IMR-90 (cell line): ENCODE results near the gene EGFR. TPM values are rescaled to one million over a fixed set of nuclear protein-coding genes. Genes with fewer than 3 reads are reported as not detected.

Experiments used
- ATAC-seq: fragments of 200-7000 bp; cut with Tn5 transposase; 2 replicates; pipeline ENCODE4 v1.9.1; 2020; ENCODE audit warnings: low read depth, mild to moderate bottlenecking, moderate library complexity
- BruUV-seq: library from RNA; stranded (reverse); fragments of 400-500 nt; replicated peaks from 2 replicates; lab custom pipeline; 2021; lab: Mats Ljungman, UMichigan
- CTCF ChIA-PET: fragments of 300-600 bp; formaldehyde crosslinking; extraction: SDS; loops from one replicate; lab custom pipeline; 2021; ENCODE audit warnings: antibody characterized with exemption; lab: Yijun Ruan, JAX
- POLR2A ChIA-PET: fragments of 300-600 bp; sonication (Branson Sonifier 250); formaldehyde crosslinking; loops from one replicate; lab custom pipeline; 2022; ENCODE audit warnings: antibody characterized with exemption; ENCODE audit not compliant: unreplicated experiment; lab: Charles Lee
- DNase-seq: peaks from one replicate; pipeline ENCODE4 v3.0.0; 2013
- H2AFZ ChIP-seq: replicated peaks from 2 replicates; pipeline ENCODE3; 2013; ENCODE audit warnings: low read length, mild to moderate bottlenecking; ENCODE audit not compliant: poor library complexity
- H2AK5ac ChIP-seq: 2 replicates; pipeline ENCODE4 v1.6.1; 2013; ENCODE audit warnings: low read depth, low read length, inconsistent platforms
- H2AK9ac ChIP-seq: replicated peaks from 2 replicates; pipeline ENCODE3; 2013; ENCODE audit warnings: mild to moderate bottlenecking, low read depth, low read length, moderate library complexity; ENCODE audit not compliant: poor library complexity
- H2BK120ac ChIP-seq: 2 replicates; pipeline ENCODE4 v1.6.1; 2013; ENCODE audit warnings: low read depth, low read length, inconsistent platforms
- H2BK15ac ChIP-seq: 3 replicates; pipeline ENCODE4 v1.6.1; 2013; ENCODE audit warnings: low read depth, low read length, inconsistent platforms
- H2BK20ac ChIP-seq: 2 replicates; pipeline ENCODE4 v1.6.1; 2013; ENCODE audit warnings: low read depth, mild to moderate bottlenecking, inconsistent platforms, low read length, moderate library complexity
- H2BK5ac ChIP-seq: 2 replicates; pipeline ENCODE4 v1.6.1; 2013; ENCODE audit warnings: mild to moderate bottlenecking, low read depth, low read length, inconsistent platforms; ENCODE audit not compliant: poor library complexity, severe bottlenecking
- H3K14ac ChIP-seq: replicated peaks from 2 replicates; pipeline ENCODE4 v1.6.1; 2013; ENCODE audit warnings: low read depth, low read length, inconsistent platforms
- H3K18ac ChIP-seq: 2 replicates; pipeline ENCODE4 v1.6.1; 2013; ENCODE audit warnings: low read depth, low read length, control low read depth
- H3K23ac ChIP-seq: 2 replicates; pipeline ENCODE4 v1.6.1; 2013; ENCODE audit warnings: low read depth, low read length, inconsistent platforms
- H3K27ac ChIP-seq: 2 replicates; pipeline ENCODE4 v1.5.1; 2013; ENCODE audit warnings: mild to moderate bottlenecking, control low read depth, low read length; ENCODE audit not compliant: insufficient read depth
- H3K27me3 ChIP-seq: 2 replicates; pipeline ENCODE4 v1.6.1; 2013; ENCODE audit warnings: low read length; ENCODE audit not compliant: control insufficient read depth, insufficient read depth
- H3K36me3 ChIP-seq: 2 replicates; pipeline ENCODE4 v1.6.1; 2013; ENCODE audit warnings: low read length, mixed read lengths; ENCODE audit not compliant: control insufficient read depth, insufficient read depth
- H3K4ac ChIP-seq: 2 replicates; pipeline ENCODE4 v1.6.1; 2013; ENCODE audit warnings: low read depth, low read length, inconsistent platforms
- H3K4me1 ChIP-seq: 2 replicates; pipeline ENCODE4 v1.6.1; 2013; ENCODE audit warnings: low read length, mixed read lengths; ENCODE audit not compliant: control insufficient read depth, insufficient read depth
- H3K4me2 ChIP-seq: 2 replicates; pipeline ENCODE4 v1.6.1; 2013; ENCODE audit warnings: low read depth, mild to moderate bottlenecking, control low read depth, low read length, moderate library complexity
- H3K4me3 ChIP-seq: 2 replicates; pipeline ENCODE4 v1.5.1; 2013; ENCODE audit warnings: low read depth, mild to moderate bottlenecking, control low read depth, low read length, moderate library complexity; ENCODE audit not compliant: insufficient read depth
- H3K56ac ChIP-seq: 2 replicates; pipeline ENCODE4 v1.6.1; 2013; ENCODE audit warnings: low read length, inconsistent platforms; ENCODE audit not compliant: insufficient read depth; ENCODE audit errors: extremely low read depth
- H3K79me1 ChIP-seq, 2 experiments: 2 replicates each; pipeline ENCODE4 v1.6.1; 2013; ENCODE audit warnings: low read length in 2 of 2, inconsistent platforms in 1 of 2, low read depth in 1 of 2
- H3K9ac ChIP-seq: 2 replicates; pipeline ENCODE4 v1.6.1; 2013; ENCODE audit warnings: low read depth, low read length, control low read depth
- H3K9me1 ChIP-seq: 2 replicates; pipeline ENCODE4 v1.6.1; 2013; ENCODE audit warnings: low read length, inconsistent platforms; ENCODE audit not compliant: insufficient read depth
- H3K9me3 ChIP-seq: 2 replicates; pipeline ENCODE4 v1.6.1; 2013; ENCODE audit warnings: low read length; ENCODE audit not compliant: control insufficient read depth, insufficient read depth
- H4K20me1 ChIP-seq: 2 replicates; pipeline ENCODE4 v1.6.1; 2013; ENCODE audit warnings: low read length, inconsistent platforms; ENCODE audit not compliant: insufficient read depth
- H4K5ac ChIP-seq: 2 replicates; pipeline ENCODE4 v1.6.1; 2013; ENCODE audit warnings: mild to moderate bottlenecking, low read depth, low read length, control low read depth
- H4K8ac ChIP-seq, 2 experiments: 2 replicates each; pipeline ENCODE4 v1.6.1; 2013; ENCODE audit warnings: low read depth in 2 of 2, low read length in 2 of 2, control low read depth in 1 of 2, inconsistent platforms in 1 of 2
- H4K91ac ChIP-seq: 2 replicates; pipeline ENCODE4 v1.6.1; 2013; ENCODE audit warnings: low read depth, low read length, inconsistent platforms; ENCODE audit not compliant: insufficient read depth
- MAZ ChIP-seq: IDR thresholded peaks from 2 replicates; pipeline ENCODE4 v1.6.1; 2012; ENCODE audit warnings: low read depth, mild to moderate bottlenecking, low read length, improper control_type of control experiment, moderate library complexity, borderline replicate concordance
- POLR2A ChIP-seq: IDR thresholded peaks from 2 replicates; pipeline ENCODE4 v1.6.1; 2012; ENCODE audit warnings: mild to moderate bottlenecking, low read depth, low read length
- WGBS, 2 experiments: methylation state at CpG; one replicate each; pipeline versions ENCODE4 v1.1.5 to v1.1.7; 2013; ENCODE audit warnings: missing lambda C conversion rate in 2 of 2; ENCODE audit not compliant: insufficient read length in 1 of 2; ENCODE audit errors: extremely low coverage in 2 of 2; 5-methylcytosine and 5-hydroxymethylcytosine counted together
- dilution Hi-C: fragments of 300-500 bp; cut with HindIII; formaldehyde crosslinking; loops from one replicate; pipeline ENCODE4 v1.14.3; 2018; ENCODE audit warnings: low sequenced_read_pairs; ENCODE audit not compliant: unreplicated experiment
- in situ Hi-C: fragments of 300-500 bp; cut with MboI; formaldehyde crosslinking; loops from 3 replicates; pipeline ENCODE4 v1.14.3; 2019; ENCODE audit warnings: low sequenced_read_pairs, inconsistent platforms, mixed read lengths
- intact Hi-C: fragments of 100-400 bp; cut with micrococcal nuclease; formaldehyde crosslinking; loops from 2 replicates; pipeline ENCODE4 v1.10.0; 2022
- polyA plus RNA-seq, 3 experiments: library from polyadenylated mRNA; depleted of rRNA; stranded (reverse); fragments of >200 nt; gene quantifications; 2 replicates each; pipeline ENCODE4 v1.2.3, GENCODE V29; 2012; ENCODE audit warnings: low replicate concordance in 1 of 3
- total RNA-seq: library from RNA; depleted of rRNA; stranded (reverse); fragments of >200 nt; gene quantifications from 2 replicates; pipeline ENCODE4 v1.2.3, GENCODE V29; 2012

The EGFR gene
- total and polyA plus RNA-seq, 2 of the 4 experiments (the other 2 are of a cell fraction): 36.9 to 60.4 TPM

GRCh38 chr7:55162476-55162875, 143.7 kb downstream of the EGFR start:
- no peak overlapping the region for H4K8ac ChIP-seq
- DNase-seq (no peak), ATAC-seq (no peak)
- CTCF ChIA-PET: interaction anchor here (1.6 kb wide), 1 partner anchor 12 kb away, joined by 4 read pairs; no protein-coding TSS in a partner anchor
- H4K5ac ChIP-seq: no peak overlapping the region
- BruUV-seq: no TSS peak
- H3K9ac ChIP-seq: no peak overlapping the region
- no peak overlapping the region for H2AK5ac ChIP-seq
- in situ Hi-C loops: loop anchor here (25.0 kb wide), 1 partner anchor 375 kb away; no protein-coding TSS in a partner anchor
- H3K27ac ChIP-seq: no peak overlapping the region
- H3K27me3 ChIP-seq: no peaks in the 10 kb centered on the region
- no peak overlapping the region for H4K91ac ChIP-seq
- H3K4me3 ChIP-seq: no peak overlapping the region
- H2BK15ac ChIP-seq: no peak overlapping the region
- POLR2A ChIA-PET: no interaction called here
- intact Hi-C loops: no loop called here
- H3K4me1 ChIP-seq: peaks cover 17% of the 10 kb centered on the region
- H2AK9ac ChIP-seq: no peak overlapping the region
- peaks cover 30 to 82% of the 10 kb centered on the region in 2 experiments for H3K79me1 ChIP-seq
- TF ChIP-seq MAZ (no peak), POLR2A (no peak)
- H3K18ac ChIP-seq: no peak overlapping the region
- no peak overlapping the region for H3K4me2 ChIP-seq
- H3K56ac ChIP-seq: no peak overlapping the region
- H3K4ac ChIP-seq: no peak overlapping the region
- H3K14ac ChIP-seq: no peak overlapping the region
- H4K20me1 ChIP-seq: peaks cover 13% of the 10 kb centered on the region
- H2AFZ ChIP-seq: no peak overlapping the region
- H2BK5ac ChIP-seq: no peak overlapping the region
- H3K9me1 ChIP-seq: peaks cover 23% of the 10 kb centered on the region
- dilution Hi-C loops: no loop called here
- no peaks in the 10 kb centered on the region for H3K9me3 ChIP-seq
- WGBS, 2 experiments: no CpG with 5 or more reads among the region's 3 CpGs
- H3K36me3 ChIP-seq: peaks cover 67% of the 10 kb centered on the region
- no peak overlapping the region for H2BK20ac ChIP-seq
- no peak overlapping the region for H3K23ac ChIP-seq
- H2BK120ac ChIP-seq: no peak overlapping the region
